ENCODE results near the gene TTLL8. TPM values are rescaled to one million over a fixed set of nuclear protein-coding genes. Genes with fewer than 3 reads are reported as not detected.

Gene TTLL8
- total RNA-seq, 1 donor from 2014 or later, result not detected

- Mint-ChIP-seq H3K27me3 (ENCODE audit: low read depth) (no peaks in the 10 kb centered on the region), H3K4me1 (peaks cover 19% of the 10 kb centered on the region), H3K36me3 (ENCODE audit: low read depth) (no peaks in the 10 kb centered on the region), H3K9me3 (no peaks in the 10 kb centered on the region), H3K4me3 (no peak overlapping the region), H3K27ac (ENCODE audit: unreplicated experiment) (no peak overlapping the region)
- no peak for TF ChIP-seq CTCF (conservative IDR thresholded peaks at IDR 0.05)
- DNase-seq (ENCODE audit: low read depth, low spot score), result no peak
Observed at GRCh38 chr22:50101870-50102565, 43.9 kb upstream of the TTLL8 start.

GRCh38 chr22:50098052-50098451, 40.0 kb upstream of the TTLL8 start:
- no peaks in the 10 kb centered on the region for H3K4me1 Mint-ChIP-seq

GRCh38 chr22:50092342-50092741, 34.2 kb upstream of the TTLL8 start:
- Mint-ChIP-seq H3K27ac (ENCODE audit: unreplicated experiment) (no peak overlapping the region), H3K9me3 (peaks cover 4% of the 10 kb centered on the region), H3K27me3 (ENCODE audit: low read depth) (peaks cover 6% of the 10 kb centered on the region), H3K4me3 (no peak overlapping the region), H3K4me1 (no peaks in the 10 kb centered on the region), H3K36me3 (ENCODE audit: low read depth) (peaks cover 2% of the 10 kb centered on the region)
- TF ChIP-seq CTCF (conservative IDR thresholded peaks at IDR 0.05), result no peak
- no peak for DNase-seq (ENCODE audit: low read depth, low spot score)

More at GRCh38 chr22:50098052-50098451, 40.0 kb upstream of the TTLL8 start:
- Mint-ChIP-seq H3K4me3 (no peak overlapping the region), H3K36me3 (ENCODE audit: low read depth) (no peaks in the 10 kb centered on the region), H3K9me3 (no peaks in the 10 kb centered on the region), H3K27me3 (ENCODE audit: low read depth) (peaks cover 6% of the 10 kb centered on the region), H3K27ac (ENCODE audit: unreplicated experiment) (no peak overlapping the region)
- no peak for DNase-seq (ENCODE audit: low read depth, low spot score)
- TF ChIP-seq CTCF (conservative IDR thresholded peaks at IDR 0.05), result no peak

- no peak for DNase-seq (ENCODE audit: low read depth, low spot score)
- H3K27ac Mint-ChIP-seq (ENCODE audit: unreplicated experiment), result peak overlapping the region; percentile 5
- no peak overlapping the region for H3K4me3 Mint-ChIP-seq
- peaks cover 2% of the 10 kb centered on the region for H3K36me3 Mint-ChIP-seq (ENCODE audit: low read depth)
- peaks cover 4% of the 10 kb centered on the region for H3K9me3 Mint-ChIP-seq
- H3K4me1 Mint-ChIP-seq, result no peaks in the 10 kb centered on the region
- H3K27me3 Mint-ChIP-seq (ENCODE audit: low read depth), result peaks cover 2% of the 10 kb centered on the region
- no peak for TF ChIP-seq CTCF (conservative IDR thresholded peaks at IDR 0.05)
Observed at GRCh38 chr22:50091092-50091768, 33.1 kb upstream of the TTLL8 start.

GRCh38 chr22:50090412-50090714, 32.3 kb upstream of the TTLL8 start:
- H3K27me3 Mint-ChIP-seq (ENCODE audit: low read depth), result no peaks in the 10 kb centered on the region
- peaks cover 4% of the 10 kb centered on the region for H3K9me3 Mint-ChIP-seq
- no peak for DNase-seq (ENCODE audit: low read depth, low spot score)
- H3K36me3 Mint-ChIP-seq (ENCODE audit: low read depth), result peaks cover 2% of the 10 kb centered on the region
- no peak overlapping the region for H3K27ac Mint-ChIP-seq (ENCODE audit: unreplicated experiment)
- H3K4me1 Mint-ChIP-seq, result peaks cover 4% of the 10 kb centered on the region
- no peak overlapping the region for H3K4me3 Mint-ChIP-seq
- no peak for TF ChIP-seq CTCF (conservative IDR thresholded peaks at IDR 0.05)

All from neural crest cell (in vitro differentiated cells).